Stomach smooth muscle (tissue), 2 donors: ENCODE data around the gene SNX8.
"Not testable (repeated sequence)": the region's sequence is repeated elsewhere in the genome, so short reads cannot be mapped to it uniquely, and the experiment has no call there.

Experiments used
- H3K27ac ChIP-seq: one replicate; pipeline ENCODE4 v1.7.0; 2013; ENCODE audit warnings: mild to moderate bottlenecking, low read length, inconsistent platforms
- H3K27me3 ChIP-seq, 2 donors: one replicate each; pipeline ENCODE4 v1.7.0; 2013; ENCODE audit warnings: low read length in 2 of 2; ENCODE audit not compliant: insufficient read depth in 2 of 2, control insufficient read depth in 1 of 2
- H3K36me3 ChIP-seq, 2 donors: one replicate each; pipeline ENCODE4 v1.7.0; 2013; ENCODE audit warnings: low read length in 2 of 2; ENCODE audit not compliant: control insufficient read depth in 2 of 2, insufficient read depth in 2 of 2
- H3K4me1 ChIP-seq: one replicate; pipeline ENCODE4 v1.7.0; 2013; ENCODE audit warnings: low read length; ENCODE audit not compliant: control insufficient read depth, insufficient read depth
- H3K4me3 ChIP-seq, 2 donors: one replicate each; pipeline ENCODE4 v1.7.0; 2013; ENCODE audit warnings: low read length in 2 of 2
- H3K9ac ChIP-seq, 2 donors: one replicate each; pipeline ENCODE4 v1.7.0; 2013; ENCODE audit warnings: low read length in 2 of 2, mild to moderate bottlenecking in 1 of 2
- H3K9me3 ChIP-seq, 2 donors: one replicate each; pipeline ENCODE4 v1.7.0; 2013; ENCODE audit warnings: low read length in 2 of 2; ENCODE audit not compliant: control insufficient read depth in 2 of 2
- donor health status: healthy.
- donor health status: Pancreatic carcinoma.

The SNX8 gene

GRCh38 chr7:2354186-2354938 is 40.1 kb upstream of the SNX8 start, which contains the start of gene EIF3B:
Gene EIF3B, plus strand, starts transcription at chr7:2354827. Its CDS starts 95 bp downstream, at chr7:2354922.
- H3K9me3 ChIP-seq, result no peaks in the 10 kb centered on the region
- H3K4me3 ChIP-seq, result peak within 1 kb of the TSS; percentile 78 to 90
- peak within 1 kb of the TSS; percentile 100 for H3K27ac ChIP-seq
- no peaks in the 10 kb centered on the region for H3K27me3 ChIP-seq
- H3K9ac ChIP-seq, result peak within 1 kb of the TSS; percentile 97 to 100
- peaks cover 28% of the 10 kb centered on the region for H3K4me1 ChIP-seq
- peaks cover 0 to 3% of the 10 kb centered on the region in 2 donors for H3K36me3 ChIP-seq

- Histone ChIP-seq H3K4me3 (peak overlapping the region; percentile 78 to 90), H3K27ac (peak overlapping the region; percentile 100), H3K4me1 (peaks cover 24% of the 10 kb centered on the region), H3K27me3 (no peaks in the 10 kb centered on the region), H3K36me3 (peaks cover 0 to 3% of the 10 kb centered on the region in 2 donors), H3K9me3 (no peaks in the 10 kb centered on the region), H3K9ac (peak overlapping the region; percentile 97 to 100)
Observed at GRCh38 chr7:2353936-2354185, 39.6 kb upstream of the SNX8 start.

GRCh38 chr7:2353113-2353935 is 39.1 kb upstream of the SNX8 start:
- Histone ChIP-seq H3K9me3 (no peaks in the 10 kb centered on the region), H3K27ac (peak overlapping the region; percentile 100), H3K9ac (peak overlapping the region; percentile 97 to 100), H3K36me3 (peaks cover 0 to 3% of the 10 kb centered on the region in 2 donors), H3K27me3 (no peaks in the 10 kb centered on the region), H3K4me3 (peak overlapping the region; percentile 78 to 90), H3K4me1 (peaks cover 24% of the 10 kb centered on the region)

GRCh38 chr7:2350861-2351260 is 36.6 kb upstream of the SNX8 start:
- Histone ChIP-seq H3K9me3 (no peaks in the 10 kb centered on the region), H3K36me3 (no peaks in the 10 kb centered on the region), H3K27me3 (no peaks in the 10 kb centered on the region), H3K4me1 (peaks cover 10% of the 10 kb centered on the region), H3K27ac (no peak overlapping the region), H3K9ac (no peak overlapping the region), H3K4me3 (no peak overlapping the region)

- no peaks in the 10 kb centered on the region for H3K27me3 ChIP-seq
- no peak overlapping the region for H3K27ac ChIP-seq
- no peak overlapping the region for H3K4me3 ChIP-seq
- peaks cover 5% of the 10 kb centered on the region for H3K4me1 ChIP-seq
- no peak overlapping the region for H3K9ac ChIP-seq
- H3K9me3 ChIP-seq, result no peaks in the 10 kb centered on the region
- H3K36me3 ChIP-seq, result no peaks in the 10 kb centered on the region
Observed at GRCh38 chr7:2350055-2350454, 35.8 kb upstream of the SNX8 start.

GRCh38 chr7:2347351-2348063 is 33.3 kb upstream of the SNX8 start:
- H3K36me3 ChIP-seq, H3K9me3 ChIP-seq, H3K27me3 ChIP-seq, H3K4me3 ChIP-seq, H3K27ac ChIP-seq, H3K4me1 ChIP-seq: not testable (repeated sequence)
- peak overlapping the region in 1 of 2 donors; percentile 58 for H3K9ac ChIP-seq

GRCh38 chr7:2336626-2337299 is 22.5 kb upstream of the SNX8 start:
- Histone ChIP-seq H3K36me3 (no peaks in the 10 kb centered on the region), H3K9ac (no peak overlapping the region), H3K27me3 (no peaks in the 10 kb centered on the region), H3K4me1 (no peaks in the 10 kb centered on the region), H3K4me3 (no peak overlapping the region), H3K27ac (no peak overlapping the region), H3K9me3 (no peaks in the 10 kb centered on the region)

GRCh38 chr7:2332606-2333231 is 18.5 kb upstream of the SNX8 start:
- H3K4me3 ChIP-seq, result not testable (repeated sequence)

GRCh38 chr7:2331707-2332106 is 17.5 kb upstream of the SNX8 start:
- Histone ChIP-seq H3K4me1 (no peaks in the 10 kb centered on the region), H3K9ac (no peak overlapping the region), H3K27me3 (no peaks in the 10 kb centered on the region), H3K4me3 (no peak overlapping the region), H3K27ac (no peak overlapping the region), H3K9me3 (no peaks in the 10 kb centered on the region), H3K36me3 (no peaks in the 10 kb centered on the region)

More at GRCh38 chr7:2332606-2333231, 18.5 kb upstream of the SNX8 start:
- H3K36me3 ChIP-seq, H3K9ac ChIP-seq, H3K27me3 ChIP-seq, H3K9me3 ChIP-seq, H3K4me1 ChIP-seq, H3K27ac ChIP-seq: not testable (repeated sequence)

- Histone ChIP-seq H3K4me1 (no peaks in the 10 kb centered on the region), H3K27me3 (no peaks in the 10 kb centered on the region), H3K4me3 (no peak overlapping the region), H3K9ac (no peak overlapping the region), H3K27ac (no peak overlapping the region), H3K9me3 (no peaks in the 10 kb centered on the region), H3K36me3 (no peaks in the 10 kb centered on the region)
Observed at GRCh38 chr7:2330493-2330892, 16.3 kb upstream of the SNX8 start.
